HepG2 (cell line): ENCODE data around the gene HECTD1. TPM values are rescaled to one million over a fixed set of nuclear protein-coding genes. Genes with fewer than 3 reads are reported as not detected.

Experiments
- BCL3 ChIP-seq: sonication (generic); formaldehyde crosslinking; IDR thresholded peaks from 2 replicates; pipeline ENCODE4 v1.5.1; 2020; ENCODE audit warnings: mild to moderate bottlenecking, missing genetic modification reagents, moderate library complexity
- CCDC6 ChIP-seq: sonication (generic); formaldehyde crosslinking; IDR thresholded peaks from 2 replicates; pipeline ENCODE4 v1.8.1; 2022; ENCODE audit warnings: mild to moderate bottlenecking, missing genetic modification reagents, moderate library complexity
- PHF5A ChIP-seq: IDR thresholded peaks from one replicate; pipeline ENCODE4 v1.6.1; 2018; ENCODE audit warnings: low read depth, missing genetic modification reagents; ENCODE audit not compliant: unreplicated experiment
- POLR2AphosphoS5 ChIP-seq: IDR thresholded peaks from 2 replicates; pipeline ENCODE4 v1.6.1; 2012; ENCODE audit warnings: low read depth, low read length
- RBM22 ChIP-seq: fragments of 200-400 bp; formaldehyde crosslinking; optimal IDR thresholded peaks from 2 replicates; pipeline ENCODE3; 2017; ENCODE audit warnings: mild to moderate bottlenecking, low read length, moderate library complexity
- UBTF ChIP-seq: sonication (generic); formaldehyde crosslinking; IDR thresholded peaks from 2 replicates; pipeline ENCODE4 v1.4.0; 2020; ENCODE audit warnings: mild to moderate bottlenecking, missing genetic modification reagents
- XBP1 ChIP-seq: sonication (generic); formaldehyde crosslinking; IDR thresholded peaks from 2 replicates; pipeline ENCODE4 v1.5.0; 2020; ENCODE audit warnings: missing genetic modification reagents
- ZNF225 ChIP-seq: sonication (generic); formaldehyde crosslinking; IDR thresholded peaks from 2 replicates; pipeline ENCODE4 v1.4.0; 2020; ENCODE audit warnings: mild to moderate bottlenecking, missing genetic modification reagents
- ZNF274 ChIP-seq: sonication (generic); formaldehyde crosslinking; IDR thresholded peaks from 2 replicates; pipeline ENCODE4 v1.5.1; 2020; ENCODE audit warnings: mild to moderate bottlenecking, missing genetic modification reagents
- ZUFSP ChIP-seq: sonication (generic); formaldehyde crosslinking; IDR thresholded peaks from 2 replicates; pipeline ENCODE4 v1.9.0; 2021; ENCODE audit warnings: missing genetic modification reagents, mild to moderate bottlenecking, borderline replicate concordance
- polyA plus RNA-seq, 8 experiments: library from polyadenylated mRNA; depleted of rRNA in 3 of 8; stranded (reverse) in 7 of 8; unstranded in 1 of 8; fragments of >200 nt; fragmentation: Illumina TruSeq in 4 of 8; extraction: Trizol in 4 of 8; gene quantifications; 2 replicates each; pipeline versions ENCODE4 v1.2.1 to v1.2.3, GENCODE V29; 2011 to 2016; ENCODE audit warnings: low read depth in 4 of 8, missing spikeins in 1 of 8, mixed read lengths in 1 of 8; ENCODE audit not compliant: insufficient read depth in 1 of 8
- total RNA-seq, 5 experiments: library from RNA; depleted of rRNA; stranded (reverse); fragments of >200 nt; fragmentation: Illumina TruSeq; extraction: Trizol; gene quantifications; 2 replicates each; pipeline ENCODE4 v1.2.3, GENCODE V29; 2016; ENCODE audit warnings: low read depth in 1 of 5
- TF ChIP-seq, protein P1 (sequence below): IDR thresholded peaks from 2 replicates; pipeline ENCODE4 v1.6.1; 2016; ENCODE audit warnings: low read depth, missing genetic modification reagents, missing compliant biosample characterization
- TF ChIP-seq, protein P2 (sequence below): sonication (generic); formaldehyde crosslinking; IDR thresholded peaks from 2 replicates; pipeline ENCODE4 v1.8.0; 2022; ENCODE audit warnings: missing genetic modification reagents, low read depth, mild to moderate bottlenecking, borderline replicate concordance

Gene HECTD1
- total and polyA plus RNA-seq, 2 of the 13 experiments (the other 11 are each of a cell fraction or from before 2014, with no cell fraction given), result 312 to 560 TPM

- TF ChIP-seq BCL3 (CRISPR knock-in tag) (peak; percentile 56; the same call in 1 of the 2 replicates), XBP1 (CRISPR knock-in tag) (no peak), CCDC6 (CRISPR knock-in tag) (no peak), ZNF225 (CRISPR knock-in tag) (0 out of 2 replicates have a peak, but pooled peaks have one; percentile 20), POLR2AphosphoS5 (peak; percentile 20; the same call in 1 of the 2 replicates), ZUFSP (CRISPR knock-in tag) (no peak), ZNF274 (CRISPR knock-in tag) (peak; percentile 80; the same call in 1 of the 2 replicates), RBM22 (peak; percentile 20), UBTF (0 out of 2 replicates have a peak, but pooled peaks have one; percentile 8), PHF5A (CRISPR knock-in tag) (no peak)
- TF ChIP-seq, protein P1, sequence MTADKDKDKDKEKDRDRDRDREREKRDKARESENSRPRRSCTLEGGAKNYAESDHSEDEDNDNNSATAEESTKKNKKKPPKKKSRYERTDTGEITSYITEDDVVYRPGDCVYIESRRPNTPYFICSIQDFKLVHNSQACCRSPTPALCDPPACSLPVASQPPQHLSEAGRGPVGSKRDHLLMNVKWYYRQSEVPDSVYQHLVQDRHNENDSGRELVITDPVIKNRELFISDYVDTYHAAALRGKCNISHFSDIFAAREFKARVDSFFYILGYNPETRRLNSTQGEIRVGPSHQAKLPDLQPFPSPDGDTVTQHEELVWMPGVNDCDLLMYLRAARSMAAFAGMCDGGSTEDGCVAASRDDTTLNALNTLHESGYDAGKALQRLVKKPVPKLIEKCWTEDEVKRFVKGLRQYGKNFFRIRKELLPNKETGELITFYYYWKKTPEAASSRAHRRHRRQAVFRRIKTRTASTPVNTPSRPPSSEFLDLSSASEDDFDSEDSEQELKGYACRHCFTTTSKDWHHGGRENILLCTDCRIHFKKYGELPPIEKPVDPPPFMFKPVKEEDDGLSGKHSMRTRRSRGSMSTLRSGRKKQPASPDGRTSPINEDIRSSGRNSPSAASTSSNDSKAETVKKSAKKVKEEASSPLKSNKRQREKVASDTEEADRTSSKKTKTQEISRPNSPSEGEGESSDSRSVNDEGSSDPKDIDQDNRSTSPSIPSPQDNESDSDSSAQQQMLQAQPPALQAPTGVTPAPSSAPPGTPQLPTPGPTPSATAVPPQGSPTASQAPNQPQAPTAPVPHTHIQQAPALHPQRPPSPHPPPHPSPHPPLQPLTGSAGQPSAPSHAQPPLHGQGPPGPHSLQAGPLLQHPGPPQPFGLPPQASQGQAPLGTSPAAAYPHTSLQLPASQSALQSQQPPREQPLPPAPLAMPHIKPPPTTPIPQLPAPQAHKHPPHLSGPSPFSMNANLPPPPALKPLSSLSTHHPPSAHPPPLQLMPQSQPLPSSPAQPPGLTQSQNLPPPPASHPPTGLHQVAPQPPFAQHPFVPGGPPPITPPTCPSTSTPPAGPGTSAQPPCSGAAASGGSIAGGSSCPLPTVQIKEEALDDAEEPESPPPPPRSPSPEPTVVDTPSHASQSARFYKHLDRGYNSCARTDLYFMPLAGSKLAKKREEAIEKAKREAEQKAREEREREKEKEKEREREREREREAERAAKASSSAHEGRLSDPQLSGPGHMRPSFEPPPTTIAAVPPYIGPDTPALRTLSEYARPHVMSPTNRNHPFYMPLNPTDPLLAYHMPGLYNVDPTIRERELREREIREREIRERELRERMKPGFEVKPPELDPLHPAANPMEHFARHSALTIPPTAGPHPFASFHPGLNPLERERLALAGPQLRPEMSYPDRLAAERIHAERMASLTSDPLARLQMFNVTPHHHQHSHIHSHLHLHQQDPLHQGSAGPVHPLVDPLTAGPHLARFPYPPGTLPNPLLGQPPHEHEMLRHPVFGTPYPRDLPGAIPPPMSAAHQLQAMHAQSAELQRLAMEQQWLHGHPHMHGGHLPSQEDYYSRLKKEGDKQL (CRISPR knock-in tag), result no peak
- TF ChIP-seq, protein P2, sequence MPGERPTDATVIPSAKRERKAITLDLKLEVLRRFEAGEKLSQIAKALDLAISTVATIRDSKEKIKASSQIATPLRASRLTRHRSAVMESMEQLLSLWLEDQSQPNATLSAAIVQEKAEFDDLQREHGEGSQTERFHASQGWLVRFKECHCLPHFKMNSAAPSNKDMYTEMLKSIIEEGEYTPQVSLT (CRISPR knock-in tag), result no peak
These were observed 44.5 kb downstream of the HECTD1 start (continued) for GRCh38 chr14:31162910-31163649.
